GM11168 (cell line): Measurements from ENCODE around the gene ANO2.

ENCODE experiments used
- in situ Hi-C: fragments of 300-500 bp; cut with MboI; formaldehyde crosslinking; loops from one replicate; pipeline ENCODE4 v1.12.0; 2022; ENCODE audit warnings: low sequenced_read_pairs; ENCODE audit not compliant: unreplicated experiment

ANO2 gene

DNA sequence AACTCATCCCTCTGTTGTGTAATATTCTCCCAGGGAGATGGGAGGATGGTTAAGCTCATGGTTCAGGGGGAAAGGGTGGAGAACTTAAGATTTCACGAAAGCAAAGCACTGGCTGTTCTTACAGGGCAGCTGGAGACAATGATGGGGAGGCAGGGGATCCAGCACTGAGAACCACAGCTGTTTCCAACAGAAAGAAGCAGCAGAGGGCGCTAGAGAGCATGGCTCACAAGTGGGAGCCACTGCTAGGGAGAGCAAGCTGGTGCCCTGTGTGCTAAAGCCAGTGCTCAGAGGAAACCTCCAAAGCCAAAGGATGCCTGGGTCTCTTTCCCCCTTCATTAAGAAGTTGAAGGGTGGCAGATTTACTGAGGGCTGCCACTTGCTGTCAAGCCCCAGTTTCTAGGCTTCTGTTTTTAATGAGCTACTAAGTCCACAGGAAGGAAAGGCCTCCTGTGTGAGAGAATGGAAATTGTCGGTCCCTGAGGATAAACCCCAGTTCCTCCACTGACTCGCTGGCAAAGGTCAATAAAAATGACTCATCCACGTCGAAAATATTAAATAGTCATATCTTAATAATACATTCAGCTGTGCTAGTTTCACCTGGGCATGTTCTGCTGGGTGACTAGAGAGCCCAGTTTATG lies 199.7 kb downstream of the ANO2 start:
- in situ Hi-C loops = no loop called here

DNA sequence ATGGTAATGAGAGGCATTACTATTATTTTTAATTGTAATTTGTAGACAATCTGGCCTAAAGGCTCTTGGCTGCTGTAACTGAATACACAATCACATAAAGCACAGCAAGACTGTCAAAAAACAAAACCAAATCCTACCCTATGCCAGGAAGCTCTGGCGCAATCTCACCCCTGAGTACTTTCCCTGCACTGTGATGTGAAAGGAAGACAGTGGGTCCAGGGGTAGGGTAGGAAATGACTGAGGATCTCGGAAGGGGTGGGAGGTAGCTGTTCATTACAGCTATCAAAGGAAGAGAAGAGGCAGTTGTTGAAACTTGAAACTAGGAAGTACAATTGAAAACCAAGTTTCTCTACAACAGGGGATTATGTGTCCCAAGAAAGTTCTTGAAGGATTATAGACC lies 202.8 kb downstream of the ANO2 start:
- in situ Hi-C loops = no loop called here

DNA sequence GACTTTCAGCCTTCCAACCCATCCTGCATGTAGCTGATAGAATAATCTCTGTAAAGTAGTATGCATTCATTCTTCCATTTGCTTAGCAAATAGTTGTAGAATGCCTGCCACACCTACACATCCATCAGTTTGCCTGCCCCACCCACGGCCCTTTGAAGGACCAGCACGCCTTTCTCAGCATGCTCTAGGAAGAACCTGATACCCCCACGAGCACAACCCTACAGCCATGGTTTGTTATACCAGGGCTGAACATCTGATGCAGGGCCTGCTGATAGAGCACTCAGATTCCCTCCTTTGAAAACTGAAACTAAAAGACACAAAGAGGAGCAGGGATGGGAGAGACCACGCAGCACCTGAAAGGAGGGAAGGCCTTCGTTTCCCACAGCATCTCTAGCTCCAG lies 205.1 kb downstream of the ANO2 start:
- in situ Hi-C loops = no loop called here

DNA sequence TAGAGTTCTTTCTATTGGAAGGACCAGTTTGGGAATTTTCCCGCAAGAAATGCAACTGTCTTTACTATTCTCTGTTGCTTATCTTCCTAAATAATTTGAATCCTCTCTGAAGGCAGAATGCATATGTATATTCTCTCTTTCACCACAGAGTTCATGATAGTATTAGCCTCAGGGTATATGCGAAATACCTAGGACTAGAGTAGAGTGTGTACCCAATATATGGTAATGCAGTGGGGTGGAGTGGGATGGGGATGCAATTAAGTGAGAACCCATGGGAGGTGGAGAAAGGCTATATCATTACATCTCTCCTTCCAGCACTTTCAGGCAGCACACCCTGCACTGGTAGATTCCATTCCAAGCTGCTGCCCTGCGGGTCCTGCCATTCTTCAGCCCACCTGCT lies 207.3 kb downstream of the ANO2 start:
- in situ Hi-C loops = no loop called here

DNA sequence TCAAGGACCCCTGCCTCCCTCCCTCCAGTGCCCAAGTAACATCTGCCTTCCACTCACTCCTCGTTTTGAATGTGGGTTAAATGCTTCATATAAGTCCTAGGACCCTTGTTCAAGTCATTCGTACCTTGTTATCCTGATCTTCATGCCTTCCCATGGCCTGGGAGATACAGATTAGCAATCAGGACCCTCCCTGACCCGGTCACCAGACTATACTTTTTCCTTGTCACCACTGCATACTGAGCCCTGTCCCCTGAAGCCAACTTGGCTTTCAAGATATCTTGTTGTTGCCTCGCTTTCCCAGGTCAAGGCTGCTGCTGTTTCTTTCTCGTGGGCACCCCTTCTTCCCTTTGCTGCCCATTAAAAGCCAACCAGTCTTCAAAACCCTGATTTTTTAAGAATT lies 208.5 kb downstream of the ANO2 start:
- in situ Hi-C loops = no loop called here

DNA sequence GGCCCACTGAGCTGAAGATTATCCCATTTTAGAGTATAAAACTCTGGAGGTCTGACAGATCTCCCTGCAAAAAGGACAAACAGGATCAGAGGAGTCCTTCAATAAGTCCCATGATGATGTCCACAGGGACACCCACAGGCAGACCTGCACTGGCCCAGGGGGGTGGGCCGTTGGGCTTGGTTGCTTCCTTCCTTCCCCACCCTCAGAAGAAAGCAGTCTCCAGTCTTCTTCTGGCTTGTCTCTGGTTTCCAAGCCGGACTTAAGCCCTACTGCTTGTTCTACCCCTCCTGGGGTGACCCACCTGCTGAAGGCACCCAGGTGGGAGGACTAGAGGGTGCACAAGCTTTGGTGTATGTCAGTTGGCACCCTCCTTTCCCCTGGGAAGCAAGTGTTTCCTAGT lies 209.0 kb downstream of the ANO2 start:
- in situ Hi-C loops = no loop called here

DNA sequence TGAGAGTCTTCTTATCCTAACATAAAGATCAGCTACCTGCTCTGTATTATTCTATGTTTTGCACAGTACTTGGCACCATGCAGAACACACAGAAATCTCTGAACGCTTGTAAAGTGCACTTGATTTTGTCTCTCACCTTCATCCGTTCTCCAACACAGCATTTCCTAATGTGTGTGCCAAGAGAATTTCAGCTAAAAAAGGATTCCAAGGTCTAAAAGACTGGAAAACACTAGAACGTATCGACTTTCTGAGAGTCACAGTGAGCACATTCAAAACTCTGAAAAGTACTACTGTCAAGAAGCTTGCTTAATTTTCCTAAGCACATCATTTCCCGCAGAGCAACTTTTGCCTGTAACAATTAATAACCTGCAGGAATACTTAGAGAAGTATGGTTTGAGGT lies 211.1 kb downstream of the ANO2 start:
- in situ Hi-C loops = no loop called here

DNA sequence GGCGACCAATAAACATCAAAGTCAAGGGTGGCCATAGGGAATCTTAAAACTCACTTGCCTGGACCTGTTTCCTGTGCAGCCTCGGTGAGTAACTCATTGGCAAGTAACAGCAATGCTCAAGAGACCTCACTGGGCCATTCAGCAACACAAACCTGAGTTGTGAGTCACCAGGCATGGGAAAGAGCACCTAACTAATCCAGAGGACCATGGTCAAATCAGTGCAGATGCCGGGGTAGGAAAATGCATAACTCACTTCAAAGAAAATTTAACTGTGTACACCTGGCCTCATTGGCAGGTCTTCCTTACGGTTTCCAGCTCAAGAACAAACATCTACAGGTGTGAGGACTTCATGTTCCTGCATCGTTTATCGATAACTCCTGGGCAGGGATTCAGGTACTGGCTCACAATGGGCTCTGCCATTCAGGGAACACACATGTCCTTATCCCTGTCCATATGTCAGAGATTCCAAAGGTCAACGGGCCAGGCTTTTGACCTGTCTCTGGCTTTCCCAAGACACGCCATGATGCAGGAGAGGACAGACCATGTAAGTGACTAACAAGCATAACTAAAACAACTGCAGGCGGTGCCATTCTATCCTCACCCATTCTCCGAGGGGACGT lies 211.8 kb downstream of the ANO2 start:
- in situ Hi-C loops = no loop called here

DNA sequence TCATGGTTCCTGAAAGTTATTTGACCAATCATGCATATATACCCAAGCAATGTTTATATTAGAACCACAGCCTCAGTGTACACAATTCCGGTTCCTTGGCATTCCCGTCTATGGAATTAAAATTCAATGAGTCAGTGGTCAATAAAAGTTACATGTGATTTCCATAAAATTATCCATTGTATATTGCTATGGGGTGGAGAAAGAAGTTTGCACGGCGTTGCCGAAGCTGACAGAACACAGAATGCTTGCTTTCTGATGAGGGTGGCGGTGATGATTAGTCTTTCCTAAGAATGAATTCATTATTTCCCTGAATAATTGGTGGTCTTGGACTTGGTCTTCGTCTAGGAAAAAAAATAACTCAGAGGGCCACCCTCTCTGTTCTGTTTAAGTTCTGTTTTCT lies 214.1 kb downstream of the ANO2 start:
- in situ Hi-C loops = no loop called here

DNA sequence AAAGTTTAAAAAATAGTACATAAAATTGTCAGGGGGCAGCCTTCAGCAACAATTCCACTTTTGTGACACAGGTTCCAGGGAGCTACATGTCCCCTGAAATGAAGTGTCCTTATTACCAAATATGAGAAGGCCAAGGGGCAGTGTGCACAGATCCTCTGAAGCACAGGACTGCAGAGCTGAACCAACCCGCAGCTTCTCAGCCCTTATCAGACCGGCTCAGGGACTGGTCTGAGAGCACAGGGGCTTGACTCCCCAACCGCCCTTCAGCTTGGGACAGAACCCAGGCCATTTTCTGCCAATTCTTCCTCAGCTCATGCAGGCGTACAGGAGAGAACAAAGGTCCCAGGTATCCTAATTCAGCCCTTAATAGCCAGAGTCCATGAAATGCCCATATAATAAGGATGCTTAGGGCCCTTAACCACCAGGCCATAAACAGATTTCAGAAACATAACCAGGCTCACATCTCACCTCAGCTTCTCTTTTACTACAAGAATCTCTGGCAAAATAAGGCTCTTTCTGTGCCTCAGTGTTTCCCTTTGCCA lies 221.3 kb downstream of the ANO2 start:
- in situ Hi-C loops = no loop called here

DNA sequence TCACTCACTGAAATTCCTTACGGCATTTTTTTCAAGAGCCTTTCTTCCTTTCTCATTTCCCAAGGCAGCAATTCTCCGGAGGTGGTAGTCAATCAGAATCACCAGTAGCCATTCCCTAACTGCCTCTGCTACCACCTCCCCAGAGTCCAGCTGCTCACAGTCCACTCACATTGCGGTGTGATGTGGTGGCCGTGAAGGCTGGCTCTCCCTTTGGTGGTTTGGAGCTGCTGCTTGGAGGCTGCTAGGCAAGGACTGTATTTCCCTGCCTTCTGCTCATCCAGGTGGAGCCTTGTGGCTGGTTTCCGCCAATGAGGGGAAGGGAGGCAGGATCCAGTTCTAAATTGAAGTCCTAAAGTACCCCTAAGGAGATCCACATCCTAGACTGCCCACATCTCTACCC lies 222.0 kb downstream of the ANO2 start:
- in situ Hi-C loops = no loop called here

DNA sequence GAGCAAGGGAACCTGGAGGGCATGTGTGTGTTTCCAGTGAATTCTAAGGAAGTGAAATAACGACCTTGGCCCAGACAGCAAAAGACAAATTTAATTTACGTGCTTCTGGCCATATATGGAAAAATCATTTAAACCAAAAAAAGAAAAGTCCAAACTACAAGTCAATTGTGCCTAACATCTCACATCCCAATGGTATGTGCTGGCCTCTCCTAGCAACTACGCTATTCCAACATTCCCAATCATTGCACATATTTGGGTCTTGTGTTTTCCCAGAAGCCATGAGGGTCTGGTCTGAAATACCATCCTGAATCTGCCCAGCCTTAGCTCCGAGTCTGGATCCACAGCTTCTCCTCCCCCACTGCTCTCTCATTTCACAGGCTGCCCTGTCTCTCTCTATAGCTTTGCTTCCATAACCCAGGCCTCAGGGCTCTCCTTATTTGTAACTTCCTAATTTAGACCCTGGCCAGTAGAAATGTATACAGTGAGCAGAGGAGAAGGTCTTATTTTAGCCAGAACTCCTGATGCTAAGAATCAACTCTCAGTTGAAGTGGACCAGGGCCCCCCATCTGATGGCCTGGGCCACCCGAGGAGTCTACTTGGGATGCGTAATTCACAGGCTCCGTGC lies 224.6 kb downstream of the ANO2 start:
- in situ Hi-C loops = no loop called here

DNA sequence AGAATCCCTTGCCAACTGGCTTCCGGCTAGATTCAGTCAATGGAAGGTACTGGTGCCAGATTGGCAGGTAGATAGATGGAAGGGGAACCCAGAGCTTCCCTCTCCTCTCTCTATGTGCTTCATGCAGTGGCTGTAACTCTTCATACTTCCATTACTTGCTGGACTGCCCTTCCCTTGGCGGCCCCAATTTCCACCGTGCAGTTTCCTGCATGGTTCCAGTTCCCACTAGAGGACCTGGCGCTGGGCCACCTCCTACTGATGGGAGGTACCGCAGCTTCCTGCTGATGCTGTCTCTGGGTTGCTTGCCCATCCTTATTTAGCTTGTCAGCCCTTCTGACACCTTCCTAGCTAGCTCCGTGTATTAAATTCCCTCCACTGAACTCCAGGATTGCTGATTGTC lies 226.4 kb downstream of the ANO2 start:
- in situ Hi-C loops = no loop called here

DNA sequence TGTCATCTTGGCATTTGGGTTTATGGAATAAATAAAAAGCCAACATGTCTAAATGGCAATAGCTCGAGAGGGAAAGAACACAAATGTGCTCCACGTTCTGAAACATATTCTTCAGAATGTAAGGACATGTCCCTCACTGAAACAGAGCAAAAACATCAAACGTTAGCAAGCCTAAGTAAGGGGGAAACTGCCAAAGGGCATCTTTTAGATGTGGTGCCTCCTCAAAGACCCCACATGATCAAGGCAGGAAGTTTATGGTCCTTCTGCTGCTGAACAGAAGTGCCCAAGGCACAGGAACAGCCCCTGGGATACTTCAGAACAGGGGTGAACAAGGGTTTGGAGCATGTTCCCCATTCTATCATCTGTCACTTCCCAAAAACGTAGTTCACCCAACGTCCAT lies 227.0 kb downstream of the ANO2 start:
- in situ Hi-C loops = no loop called here

DNA sequence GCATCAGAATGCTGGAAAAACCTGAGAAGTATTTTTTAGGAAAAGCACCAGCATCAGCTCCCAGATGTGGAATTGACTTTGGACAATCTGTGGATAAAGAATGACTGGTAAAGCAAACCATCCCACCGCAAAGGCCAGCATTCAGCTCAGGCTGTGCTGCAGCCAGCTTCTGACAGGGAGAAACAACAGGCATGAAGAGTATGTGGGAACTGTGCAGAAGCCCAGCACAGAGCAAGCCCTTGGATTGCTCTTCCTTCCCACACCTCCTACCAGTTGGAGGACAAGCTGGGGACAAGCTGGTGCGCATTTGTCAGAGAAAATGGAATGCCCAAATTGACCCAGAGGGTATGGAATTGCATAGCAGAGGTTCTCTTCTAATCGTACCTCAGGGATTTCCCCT lies 228.1 kb downstream of the ANO2 start:
- in situ Hi-C loops = no loop called here

DNA sequence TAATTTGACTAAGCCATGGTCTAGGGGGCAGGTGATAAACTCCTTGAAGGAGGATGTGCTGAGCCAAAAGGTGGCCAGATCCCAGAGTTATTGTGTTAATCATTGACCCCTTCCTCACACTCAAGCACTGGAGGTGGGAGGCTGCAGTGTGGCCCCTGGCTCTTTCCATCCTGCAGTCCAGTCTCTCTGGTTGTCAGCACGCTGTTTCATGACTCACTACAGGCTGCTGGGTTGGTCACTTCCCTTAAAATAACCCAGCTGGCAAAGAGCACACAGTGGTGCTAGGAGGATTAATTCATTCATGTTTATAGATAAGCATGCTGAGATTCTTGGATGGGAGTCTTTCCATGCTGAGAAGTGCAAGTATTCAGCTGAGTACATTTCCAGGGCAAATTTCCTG lies 228.9 kb downstream of the ANO2 start:
- in situ Hi-C loops = no loop called here

DNA sequence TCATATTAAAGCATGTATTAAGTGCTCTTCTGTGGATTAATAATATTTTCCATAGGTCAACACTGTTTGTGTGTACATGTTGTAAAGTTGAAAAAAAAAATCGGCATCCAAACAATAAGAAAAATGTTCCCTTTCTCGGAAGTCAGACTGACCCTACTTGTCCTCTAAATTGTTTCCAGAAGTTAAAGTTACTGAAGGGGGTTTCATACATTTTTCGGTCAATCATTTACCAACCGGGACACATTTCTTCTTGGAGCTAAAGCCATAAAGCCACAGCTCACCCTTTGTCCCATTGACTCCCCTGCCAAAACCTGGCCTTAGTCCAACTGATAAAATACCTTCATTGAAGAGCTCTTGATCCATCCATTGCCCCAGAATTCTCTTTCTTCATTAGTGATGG lies 230.0 kb downstream of the ANO2 start:
- in situ Hi-C loops = no loop called here

DNA sequence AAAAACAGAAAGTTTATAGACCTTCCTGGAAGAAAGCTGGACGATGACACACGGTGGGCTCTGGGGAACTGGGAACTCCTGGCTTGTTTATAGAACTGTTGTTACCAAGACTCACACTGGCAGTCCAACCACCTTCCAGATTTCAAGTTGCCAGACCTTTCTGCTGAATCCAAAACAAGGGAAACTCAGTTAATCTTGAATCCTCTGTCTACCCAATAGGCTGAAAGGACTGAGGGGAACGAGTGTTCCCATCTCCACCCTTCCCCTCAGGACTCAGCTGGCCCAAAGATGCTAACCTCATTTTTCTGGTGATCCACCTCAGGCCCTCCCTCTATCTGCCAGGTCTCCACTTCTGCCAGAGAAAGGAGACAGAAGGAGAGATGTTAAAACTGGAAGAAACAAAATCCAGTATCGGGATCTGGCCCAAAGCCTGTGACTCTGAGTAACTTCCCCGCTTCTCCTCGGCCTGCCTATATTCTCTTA lies 231.4 kb downstream of the ANO2 start:
- in situ Hi-C loops = no loop called here

DNA sequence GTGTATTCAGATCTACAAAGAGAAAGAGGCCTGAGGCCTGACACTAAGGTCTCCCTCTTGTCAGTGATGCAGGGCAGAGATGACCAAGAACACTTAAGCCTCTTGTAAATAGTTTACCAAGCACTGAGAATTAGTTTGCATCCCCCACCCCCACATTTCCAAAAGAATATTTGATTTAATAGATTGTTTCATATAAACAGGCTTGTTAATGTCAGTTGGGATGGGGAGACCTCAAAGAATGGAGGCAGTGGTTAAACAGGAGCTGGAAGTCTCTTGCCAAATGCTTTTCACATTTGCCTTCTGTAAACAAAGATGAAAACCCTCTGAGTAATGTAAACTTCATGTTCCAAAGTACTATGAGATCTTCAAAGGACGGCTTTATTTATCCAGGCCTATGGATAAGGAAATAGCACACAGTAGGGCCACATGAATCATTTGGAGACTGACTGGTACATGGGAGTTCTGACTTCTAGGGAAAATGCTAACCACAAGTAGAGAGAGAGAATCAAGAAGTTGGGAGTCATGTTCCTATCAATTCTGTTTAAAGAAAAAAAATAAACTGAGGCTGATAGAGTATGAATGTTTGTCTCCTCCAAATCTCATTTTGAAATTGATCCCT lies 234.7 kb downstream of the ANO2 start:
- in situ Hi-C loops = no loop called here

DNA sequence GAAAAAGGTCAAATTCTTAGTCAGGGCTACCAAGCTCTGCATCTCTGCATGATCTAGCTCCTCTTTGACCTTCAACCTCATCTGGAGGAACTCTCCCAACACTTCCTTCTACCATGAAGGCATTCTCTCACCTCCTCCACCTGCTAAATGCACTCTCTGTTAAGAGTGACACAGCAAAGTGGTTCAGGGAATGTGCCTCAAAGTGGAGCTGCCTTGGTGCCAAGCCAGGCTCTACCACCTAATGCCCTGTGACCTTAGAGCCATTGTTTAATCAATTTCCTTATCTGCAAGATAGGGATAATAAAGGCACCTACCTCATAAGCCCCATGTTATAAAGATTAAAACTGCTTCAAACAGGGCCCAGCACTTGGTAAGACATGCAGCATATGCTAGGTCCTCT lies 236.7 kb downstream of the ANO2 start:
- in situ Hi-C loops = no loop called here

DNA sequence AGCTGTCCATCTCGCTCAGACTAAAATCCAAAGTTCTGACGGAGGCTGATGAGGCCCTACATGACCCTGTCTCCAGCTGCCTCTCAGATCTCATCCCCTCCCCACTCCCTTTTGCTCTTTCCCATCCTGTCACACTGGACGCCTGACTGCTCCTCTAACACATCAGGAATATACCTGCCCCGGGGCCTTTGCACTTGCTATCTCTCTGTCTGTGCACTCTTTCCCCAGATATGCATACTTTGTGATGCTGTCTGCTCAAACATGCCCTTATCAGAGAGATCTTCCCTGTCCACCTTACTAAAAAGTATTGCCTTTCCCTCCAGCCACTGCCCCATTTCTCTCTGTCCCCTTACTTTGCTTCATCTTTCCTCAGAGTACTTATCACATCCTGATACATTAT lies 238.8 kb downstream of the ANO2 start:
- in situ Hi-C loops = no loop called here
